Esophagus muscularis mucosa (tissue), 4 donors: ENCODE results near the gene PITPNM3. TPM values are rescaled to one million over a fixed set of nuclear protein-coding genes. Genes with fewer than 3 reads are reported as not detected.

ENCODE experiments used
- DNase-seq: peaks from one replicate; pipeline ENCODE4 v3.0.0-alpha.2; 2017; ENCODE audit errors: extremely low spot score
- H3K27ac ChIP-seq, 4 donors: fragments of 200-600 bp; sonication (generic); replicated peaks in 1 of 4; 1 replicate in 3 of 4; 2 replicates in 1 of 4; pipeline ENCODE4 v1.5.1; 2016 to 2019; ENCODE audit warnings: mild to moderate bottlenecking in 1 of 4
- H3K27me3 ChIP-seq, 4 donors: fragments of 200-600 bp; sonication (generic); one replicate each; pipeline versions ENCODE4 v1.5.1 to v1.6.0; 2016 to 2019
- H3K36me3 ChIP-seq, 4 donors: fragments of 200-600 bp; sonication (generic); one replicate each; pipeline ENCODE4 v1.5.1; 2016 to 2019
- H3K4me1 ChIP-seq, 4 donors: fragments of 200-600 bp; sonication (generic); one replicate each; pipeline ENCODE4 v1.5.1; 2016 to 2019
- H3K4me3 ChIP-seq, 4 donors: fragments of 200-600 bp; sonication (generic); 1 replicate in 2 of 4; 2 replicates in 2 of 4; pipeline ENCODE4 v1.5.1; 2016 to 2019; ENCODE audit warnings: mild to moderate bottlenecking in 4 of 4, moderate library complexity in 1 of 4
- H3K9me3 ChIP-seq, 4 donors: fragments of 200-600 bp; sonication (generic); 1 replicate in 3 of 4; 2 replicates in 1 of 4; pipeline ENCODE4 v1.5.1; 2016 to 2019
- EP300 ChIP-seq: sonication (generic); formaldehyde crosslinking; IDR thresholded peaks from one replicate; pipeline ENCODE4 v1.6.1; 2017; ENCODE audit warnings: antibody characterized with exemption
- POLR2A ChIP-seq: fragments of 450-650 bp; IDR thresholded peaks from one replicate; pipeline ENCODE4 v1.6.1; 2017; ENCODE audit warnings: antibody characterized with exemption, moderate library complexity, mild to moderate bottlenecking, low read depth
- POLR2AphosphoS5 ChIP-seq, 2 donors: sonication (generic); formaldehyde crosslinking; IDR thresholded peaks; one replicate each; pipeline ENCODE4 v1.6.1; 2017; ENCODE audit warnings: antibody characterized with exemption in 2 of 2
- WGBS: methylation state at CpG from one replicate; pipeline ENCODE4 v1.1.5; 2018; 5-methylcytosine and 5-hydroxymethylcytosine counted together
- intact Hi-C: fragments of 100-400 bp; cut with DNase I; formaldehyde crosslinking; loops from one replicate; pipeline ENCODE4 v1.15.1; 2023
- total RNA-seq, 4 donors: library from RNA; depleted of rRNA; stranded (reverse); fragments of >200 nt; gene quantifications; one replicate each; pipeline versions ENCODE4 v1.1.0 to v1.2.1, GENCODE V29; 2016
- TF ChIP-seq, protein P1 (sequence below), 3 experiments: fragments of 200-600 bp in 2 of 3; fragments of 450-650 bp in 1 of 3; sonication (generic) in 2 of 3; IDR thresholded peaks; one replicate each; pipeline ENCODE4 v1.5.1; 2017 to 2019; ENCODE audit warnings: antibody characterized with exemption in 3 of 3, mild to moderate bottlenecking in 2 of 3, moderate library complexity in 1 of 3

Gene PITPNM3
- total RNA-seq, result 10 to 100 TPM; 46.5 to 93.2 (median 68.9) TPM

DNA sequence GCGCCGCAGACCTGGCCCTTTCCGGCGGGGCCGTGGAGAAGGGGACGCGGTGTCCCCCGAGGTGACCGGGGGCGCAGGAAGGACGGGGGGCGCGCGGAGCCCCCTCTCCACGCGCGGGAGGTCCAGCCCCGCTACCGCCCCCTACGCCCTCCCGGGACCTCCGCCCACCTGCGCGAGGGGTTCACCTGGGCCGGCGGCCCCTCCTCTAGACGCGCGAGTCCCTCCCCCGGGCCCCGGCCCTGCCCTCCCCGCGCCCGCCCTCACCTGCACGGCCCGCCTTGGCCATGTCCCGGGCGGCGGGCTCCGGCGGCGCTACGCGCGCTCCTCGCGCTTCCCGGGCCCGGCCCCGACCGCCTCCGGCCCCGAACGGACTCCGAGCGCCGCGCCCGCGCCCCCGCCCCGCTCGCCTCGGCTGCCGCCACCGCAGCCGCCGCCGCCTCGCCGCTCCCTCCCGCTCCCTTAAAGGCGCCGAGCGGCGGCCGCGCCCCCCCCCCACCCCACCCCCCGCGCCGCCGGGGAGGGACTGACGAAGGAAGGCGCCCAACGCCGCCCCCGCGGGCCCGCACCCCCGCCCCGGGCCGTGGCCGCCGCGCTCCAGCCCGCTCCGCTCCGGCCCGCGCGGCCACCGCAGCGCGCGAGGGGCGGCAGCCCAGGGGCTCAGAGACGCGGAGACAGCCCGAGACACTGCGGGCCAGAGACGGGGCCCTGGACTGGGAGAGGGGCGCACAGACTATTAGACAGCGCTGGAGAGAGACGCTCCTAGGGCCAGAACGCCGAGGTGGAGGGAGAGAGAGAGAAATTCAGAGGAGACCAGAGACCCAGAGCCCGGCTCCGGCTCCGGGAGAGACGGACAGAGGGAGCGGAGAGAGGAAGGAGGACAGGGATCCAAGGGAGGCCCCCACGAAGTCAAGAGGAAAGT lies at the start of gene PITPNM3:
PITPNM3 (minus strand) TSS at position 435 of the 919 bp plus-strand sequence; CDS start at position 286, 149 bp downstream.
- peaks cover 0 to 11% (median 0%) of the 10 kb centered on the region in 4 donors for H3K27me3 ChIP-seq
- H3K4me1 ChIP-seq, result peaks cover 11 to 67% (median 54%) of the 10 kb centered on the region in 4 donors
- no peaks in the 10 kb centered on the region for H3K36me3 ChIP-seq
- peak within 1 kb of the TSS; percentile 88 to 92 (median 90) for H3K27ac ChIP-seq
- TF ChIP-seq POLR2AphosphoS5 (IDR thresholded peaks at IDR 0.05), result peak in 1 of 2 donors; percentile 41
- TF ChIP-seq, protein P1, sequence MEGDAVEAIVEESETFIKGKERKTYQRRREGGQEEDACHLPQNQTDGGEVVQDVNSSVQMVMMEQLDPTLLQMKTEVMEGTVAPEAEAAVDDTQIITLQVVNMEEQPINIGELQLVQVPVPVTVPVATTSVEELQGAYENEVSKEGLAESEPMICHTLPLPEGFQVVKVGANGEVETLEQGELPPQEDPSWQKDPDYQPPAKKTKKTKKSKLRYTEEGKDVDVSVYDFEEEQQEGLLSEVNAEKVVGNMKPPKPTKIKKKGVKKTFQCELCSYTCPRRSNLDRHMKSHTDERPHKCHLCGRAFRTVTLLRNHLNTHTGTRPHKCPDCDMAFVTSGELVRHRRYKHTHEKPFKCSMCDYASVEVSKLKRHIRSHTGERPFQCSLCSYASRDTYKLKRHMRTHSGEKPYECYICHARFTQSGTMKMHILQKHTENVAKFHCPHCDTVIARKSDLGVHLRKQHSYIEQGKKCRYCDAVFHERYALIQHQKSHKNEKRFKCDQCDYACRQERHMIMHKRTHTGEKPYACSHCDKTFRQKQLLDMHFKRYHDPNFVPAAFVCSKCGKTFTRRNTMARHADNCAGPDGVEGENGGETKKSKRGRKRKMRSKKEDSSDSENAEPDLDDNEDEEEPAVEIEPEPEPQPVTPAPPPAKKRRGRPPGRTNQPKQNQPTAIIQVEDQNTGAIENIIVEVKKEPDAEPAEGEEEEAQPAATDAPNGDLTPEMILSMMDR (IDR thresholded peaks at IDR 0.05), result no peak
- intact Hi-C loops, result loop anchor here (5.0 kb wide), 1 partner anchor 84 kb away; no protein-coding TSS in a partner anchor
- peak within 1 kb of the TSS; percentile 65 to 87 (median 77) for H3K4me3 ChIP-seq
- 9% methylated on average over 13 of the region's 122 CpGs for WGBS
- no peak for DNase-seq
- H3K9me3 ChIP-seq, result no peaks in the 10 kb centered on the region

DNA sequence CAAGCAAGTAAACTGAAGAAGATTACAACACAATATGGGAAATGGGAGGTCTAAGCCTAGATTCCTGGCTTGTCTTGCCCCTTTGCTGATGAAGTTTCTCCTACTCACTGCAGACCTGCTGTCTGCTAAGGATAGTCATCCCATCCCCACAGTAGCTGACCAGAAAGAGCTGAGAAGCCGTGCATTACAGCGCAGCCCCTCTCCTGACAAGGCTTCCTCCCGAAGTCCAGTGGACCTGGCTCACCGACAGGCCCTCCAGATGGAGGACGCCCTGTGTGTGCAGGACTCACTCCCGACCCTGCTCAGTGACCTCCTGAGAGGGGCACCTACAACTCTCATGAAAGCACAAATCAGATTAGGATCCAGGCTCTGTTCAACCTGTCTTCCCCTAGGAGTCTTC lies 48.8 kb upstream of the PITPNM3 start:
- Histone ChIP-seq H3K9me3 (no peaks in the 10 kb centered on the region), H3K4me3 (no peak overlapping the region), H3K4me1 (peaks cover 0 to 34% (median 10%) of the 10 kb centered on the region in 4 donors), H3K36me3 (peaks cover 29 to 79% (median 61%) of the 10 kb centered on the region in 4 donors), H3K27me3 (no peaks in the 10 kb centered on the region), H3K27ac (peak overlapping the region in 1 of 4 donors; percentile 48)
- no peak for DNase-seq
- intact Hi-C loops, result no loop called here
- TF ChIP-seq POLR2A (no peak), POLR2AphosphoS5 (IDR thresholded peaks at IDR 0.05) (no peak), EP300 (no peak)
- TF ChIP-seq, protein P1 (IDR thresholded peaks at IDR 0.05), result no peak
- WGBS, result 82% methylated on average over 6 of the region's 6 CpGs

DNA sequence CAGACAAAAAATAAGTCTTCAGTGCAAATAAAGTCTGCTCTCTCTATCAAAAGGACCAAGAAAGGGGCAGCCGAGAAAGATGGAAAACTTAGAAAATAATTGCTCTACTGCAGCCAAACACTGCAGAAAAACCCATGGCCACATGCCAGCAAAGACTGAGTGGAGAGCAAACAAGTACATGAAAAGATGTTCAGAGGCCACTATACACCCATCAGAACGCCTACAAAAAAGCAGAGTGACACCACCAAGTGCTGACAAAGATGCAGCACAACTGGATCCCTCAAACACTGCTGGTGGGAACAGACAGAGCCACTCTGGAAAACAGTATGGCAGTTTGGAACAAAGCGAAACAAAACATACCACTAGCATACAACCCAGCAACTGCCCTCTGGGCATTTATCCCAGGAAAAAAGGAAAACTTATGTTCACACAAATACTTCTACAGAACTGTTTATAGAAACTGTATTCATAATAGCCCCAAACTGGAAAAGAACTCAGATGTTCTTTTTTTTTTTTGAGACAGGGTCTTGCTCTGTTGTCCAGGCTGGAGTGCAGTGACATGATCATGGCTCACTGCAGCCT lies 47.5 kb upstream of the PITPNM3 start:
- no peak overlapping the region for H3K4me3 ChIP-seq
- peak overlapping the region; percentile 4 to 56 (median 32) for H3K27ac ChIP-seq
- intact Hi-C loops, result no loop called here
- peaks cover 18 to 76% (median 58%) of the 10 kb centered on the region in 4 donors for H3K36me3 ChIP-seq
- H3K9me3 ChIP-seq, result no peaks in the 10 kb centered on the region
- peaks cover 0 to 47% (median 20%) of the 10 kb centered on the region in 4 donors for H3K4me1 ChIP-seq
- TF ChIP-seq POLR2A (no peak), EP300 (no peak), POLR2AphosphoS5 (IDR thresholded peaks at IDR 0.05) (no peak)
- TF ChIP-seq, protein P1 (IDR thresholded peaks at IDR 0.05), result no peak
- no peaks in the 10 kb centered on the region for H3K27me3 ChIP-seq
- 57% methylated on average over 3 of the region's 3 CpGs for WGBS
- no peak for DNase-seq

DNA sequence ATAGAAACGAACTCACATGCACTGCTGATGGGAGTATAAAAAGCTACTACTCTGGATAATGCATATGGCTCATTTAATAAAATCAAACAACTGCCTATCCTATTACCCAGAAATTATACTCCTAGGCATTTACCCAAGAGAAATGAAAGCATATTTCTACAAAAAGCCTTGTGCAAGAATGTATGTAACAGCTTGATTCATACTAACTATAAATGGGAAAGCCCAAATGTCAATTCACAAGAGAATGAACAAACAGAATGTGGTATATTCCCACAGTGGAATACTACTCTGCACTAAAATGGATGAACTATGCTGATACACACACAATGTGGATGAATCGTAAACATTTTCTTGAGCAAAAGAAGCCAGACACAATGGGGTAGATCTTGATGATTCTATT lies 45.8 kb upstream of the PITPNM3 start:
- Histone ChIP-seq H3K27ac (peak overlapping the region in 1 of 4 donors; percentile 48), H3K27me3 (no peaks in the 10 kb centered on the region), H3K9me3 (no peaks in the 10 kb centered on the region), H3K36me3 (peaks cover 23 to 71% (median 50%) of the 10 kb centered on the region in 4 donors), H3K4me3 (no peak overlapping the region), H3K4me1 (peaks cover 0 to 53% (median 34%) of the 10 kb centered on the region in 4 donors)
- intact Hi-C loops, result no loop called here
- 81% methylated on average over 2 of the region's 2 CpGs for WGBS
- TF ChIP-seq POLR2A, result no peak
- TF ChIP-seq, protein P1 (IDR thresholded peaks at IDR 0.05), result no peak
- no peak for TF ChIP-seq EP300
- no peak for TF ChIP-seq POLR2AphosphoS5 (IDR thresholded peaks at IDR 0.05)
- DNase-seq, result no peak
